Measurements from ENCODE around the gene CHSY1.

Gene CHSY1

GRCh38 chr15:101149864-101150722 is 101.8 kb downstream of the CHSY1 start:
- no peak for DNase-seq

- no peak for DNase-seq
Measured at GRCh38 chr15:101148881-101149664, 102.8 kb downstream of the CHSY1 start.

- no peak for DNase-seq
Measured at GRCh38 chr15:101148166-101148880, 103.5 kb downstream of the CHSY1 start.

GRCh38 chr15:101147181-101147580 is 104.7 kb downstream of the CHSY1 start:
- DNase-seq: no peak

GRCh38 chr15:101146118-101146702 is 105.6 kb downstream of the CHSY1 start:
- no peak for DNase-seq

GRCh38 chr15:101145362-101145761 is 106.5 kb downstream of the CHSY1 start:
- DNase-seq: no peak

- no peak for DNase-seq
Measured at GRCh38 chr15:101143321-101143720, 108.5 kb downstream of the CHSY1 start.

- DNase-seq: no peak
Measured at GRCh38 chr15:101142711-101143110, 109.1 kb downstream of the CHSY1 start.

- no peak for DNase-seq
Measured at GRCh38 chr15:101141926-101142527, 109.8 kb downstream of the CHSY1 start.

GRCh38 chr15:101140697-101141065 is 111.2 kb downstream of the CHSY1 start:
- DNase-seq: no peak

GRCh38 chr15:101139986-101140696 is 111.7 kb downstream of the CHSY1 start:
- DNase-seq: no peak

- DNase-seq: no peak
Measured at GRCh38 chr15:101138913-101139880, 112.7 kb downstream of the CHSY1 start.

GRCh38 chr15:101138086-101138660 is 113.7 kb downstream of the CHSY1 start:
- DNase-seq: no peak

- DNase-seq: no peak
Measured at GRCh38 chr15:101137312-101137940, 114.4 kb downstream of the CHSY1 start.

GRCh38 chr15:101136381-101137268 is 115.2 kb downstream of the CHSY1 start:
- no peak for DNase-seq

- no peak for DNase-seq
Measured at GRCh38 chr15:101135532-101136166, 116.2 kb downstream of the CHSY1 start.

- no peak for DNase-seq
Measured at GRCh38 chr15:101134780-101135179, 117.1 kb downstream of the CHSY1 start.

GRCh38 chr15:101133751-101134261 is 118.0 kb downstream of the CHSY1 start:
- DNase-seq: no peak

All from activated gamma-delta T cell (primary cell).